GM12865 (cell line): ENCODE results near the gene AIG1.

Experiments
- DNase-seq: peaks from one replicate; pipeline ENCODE4 v3.0.0; 2010; ENCODE audit warnings: low read depth
- H3K4me3 ChIP-seq: 2 replicates; pipeline ENCODE4 v1.5.1; 2011; ENCODE audit warnings: mild to moderate bottlenecking, low read depth, low read length, control low read depth
- CTCF ChIP-seq: IDR thresholded peaks from 2 replicates; pipeline ENCODE4 v1.5.1; 2011; ENCODE audit warnings: low read length, control low read depth, low read depth, inconsistent platforms; ENCODE audit not compliant: insufficient read depth; ENCODE audit errors: missing control alignments

Gene AIG1

DNA sequence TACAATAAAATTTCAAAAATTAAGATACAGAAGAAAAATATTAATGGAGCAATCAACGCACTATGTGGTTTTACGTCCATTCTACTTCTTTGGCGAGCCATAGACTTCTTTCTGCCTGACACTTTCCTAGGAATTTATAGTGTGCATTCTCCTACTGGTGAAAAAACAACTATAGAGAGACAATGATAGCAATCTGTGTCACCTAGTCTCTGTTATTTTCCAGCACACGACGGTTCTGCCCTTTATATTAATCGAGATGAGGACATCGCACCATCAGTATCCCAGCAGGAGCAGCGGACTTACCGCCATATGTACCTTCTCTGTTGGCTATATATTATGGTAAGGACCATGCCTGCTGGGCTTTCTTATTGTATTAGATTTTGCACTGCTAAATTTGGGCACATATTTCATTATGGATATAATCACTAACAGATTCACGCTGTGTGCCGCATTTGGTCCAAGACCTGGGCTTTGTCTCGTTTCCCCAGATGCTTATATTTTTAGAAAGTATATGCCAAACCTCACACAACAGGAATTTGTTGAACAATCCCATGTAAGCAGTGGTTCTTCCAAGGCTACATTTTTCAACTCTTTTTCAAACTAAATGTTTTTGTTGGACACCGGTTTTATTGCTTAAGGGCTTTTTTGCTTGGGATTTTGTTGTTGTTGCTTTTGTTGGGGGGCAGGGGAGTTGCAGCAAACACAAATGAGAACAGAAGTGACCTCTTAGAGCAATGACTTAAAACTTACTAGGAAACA lies 223.4 kb downstream of the AIG1 start:
- no peak overlapping the region for H3K4me3 ChIP-seq
- no peak for DNase-seq
- no peak for TF ChIP-seq CTCF

DNA sequence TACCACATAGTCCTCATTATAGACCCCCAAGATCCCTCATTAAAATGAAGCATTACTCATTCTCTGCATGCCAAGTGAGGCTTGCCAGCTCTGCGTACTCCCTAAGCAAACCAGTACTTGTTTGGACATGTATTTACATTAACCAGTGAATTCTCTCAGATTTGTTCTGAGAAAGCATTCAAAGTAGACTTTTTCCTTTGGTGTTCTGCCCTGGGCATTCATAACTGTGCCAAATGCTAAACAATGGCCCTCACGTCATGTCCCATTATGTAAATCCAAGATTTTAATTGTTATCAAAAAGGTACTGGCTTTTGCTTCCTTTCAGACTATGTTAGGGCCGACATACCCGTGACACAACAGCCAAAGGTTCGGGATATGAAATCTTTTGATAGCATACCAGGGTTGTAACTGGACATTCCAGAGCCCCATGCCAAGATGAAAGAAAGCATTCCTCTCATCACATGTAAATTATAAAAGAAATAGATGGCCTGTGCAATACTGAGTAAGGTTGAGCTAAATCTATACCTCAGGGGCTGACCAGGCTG lies 225.6 kb downstream of the AIG1 start:
- TF ChIP-seq CTCF, result no peak
- no peak for DNase-seq
- no peak overlapping the region for H3K4me3 ChIP-seq

DNA sequence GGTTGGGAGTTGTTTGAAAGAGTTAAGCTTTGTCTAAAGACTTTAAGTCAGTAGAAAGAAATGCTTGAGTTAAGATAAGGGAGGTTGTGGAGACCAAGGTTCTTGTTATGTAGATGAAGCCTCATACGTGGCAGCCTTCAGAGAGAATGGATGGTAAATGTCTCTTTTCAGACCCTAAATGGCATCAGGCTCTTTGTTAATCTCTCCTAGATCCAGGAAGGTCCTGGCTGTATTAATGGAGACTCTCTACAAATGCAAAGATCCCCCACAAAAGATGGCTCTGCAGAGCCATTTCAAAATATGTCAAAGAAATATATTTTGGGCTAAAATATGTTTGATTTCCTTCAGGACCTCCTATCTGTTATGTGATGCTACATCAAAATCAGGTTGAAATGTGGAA lies 228.2 kb downstream of the AIG1 start:
- no peak for DNase-seq
- no peak for TF ChIP-seq CTCF
- no peak overlapping the region for H3K4me3 ChIP-seq

GRCh38 chr6:143290206-143290605 lies 229.5 kb downstream of the AIG1 start:
- H3K4me3 ChIP-seq, result no peak overlapping the region
- no peak for TF ChIP-seq CTCF
- no peak for DNase-seq

DNA sequence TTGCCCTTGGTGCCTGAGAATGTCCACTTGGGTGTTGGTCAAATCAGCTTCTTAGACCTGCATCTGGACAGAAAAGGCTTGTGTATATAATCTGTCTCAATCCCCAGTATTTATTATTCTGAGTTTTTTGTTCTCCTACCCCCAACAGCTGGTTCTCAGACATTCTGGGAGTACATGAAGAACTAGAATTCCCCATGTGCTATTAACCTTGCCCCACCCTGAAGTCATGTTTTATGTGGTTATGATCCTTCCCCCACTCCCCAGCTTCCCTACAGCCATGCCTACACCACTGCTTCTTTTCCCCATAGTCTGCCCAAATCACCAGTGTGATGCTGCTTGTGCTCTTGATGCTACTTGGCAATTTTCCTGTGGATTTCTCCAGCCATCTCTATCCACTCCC lies 232.8 kb downstream of the AIG1 start:
- no peak for DNase-seq
- no peak for TF ChIP-seq CTCF

DNA sequence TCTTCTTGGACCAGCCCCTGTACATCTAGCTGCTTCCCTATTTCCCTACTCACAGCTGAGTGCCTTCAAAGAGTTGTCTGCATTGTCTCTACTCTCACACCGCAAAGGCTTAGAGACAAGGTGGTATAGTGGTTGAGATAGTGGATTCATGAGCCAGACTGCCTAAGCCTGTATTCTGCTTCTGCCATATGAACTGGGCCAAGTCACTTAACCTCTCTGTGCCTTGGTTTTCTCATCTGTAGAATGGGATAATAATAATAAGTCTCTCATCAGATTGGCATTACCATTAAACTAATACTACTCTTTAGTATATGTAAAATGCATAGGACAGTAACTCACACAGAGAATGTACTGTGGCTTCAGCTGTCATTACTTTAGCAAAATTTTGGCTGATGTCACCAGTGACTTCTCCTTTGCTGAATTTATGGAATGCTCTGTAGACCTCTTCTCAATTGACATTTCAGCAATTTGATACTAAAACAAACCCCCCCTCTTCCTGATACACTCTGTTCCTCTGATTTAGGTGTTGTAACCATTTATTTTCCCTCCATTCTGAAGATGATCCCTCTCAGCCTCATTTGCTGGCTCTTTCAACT lies 233.7 kb downstream of the AIG1 start:
- no peak overlapping the region for H3K4me3 ChIP-seq
- no peak for DNase-seq
- TF ChIP-seq CTCF, result no peak

More for the DNA sequence above, 232.8 kb downstream of the AIG1 start:
- no peak overlapping the region for H3K4me3 ChIP-seq
